HG03571 (cell line): Measurements from ENCODE around the gene RNF214.

Experiments
- ATAC-seq: cut with Tn5 transposase; IDR thresholded peaks from one replicate; pipeline ENCODE4 v1.9.1; 2021; ENCODE audit not compliant: unreplicated experiment

Gene RNF214

DNA sequence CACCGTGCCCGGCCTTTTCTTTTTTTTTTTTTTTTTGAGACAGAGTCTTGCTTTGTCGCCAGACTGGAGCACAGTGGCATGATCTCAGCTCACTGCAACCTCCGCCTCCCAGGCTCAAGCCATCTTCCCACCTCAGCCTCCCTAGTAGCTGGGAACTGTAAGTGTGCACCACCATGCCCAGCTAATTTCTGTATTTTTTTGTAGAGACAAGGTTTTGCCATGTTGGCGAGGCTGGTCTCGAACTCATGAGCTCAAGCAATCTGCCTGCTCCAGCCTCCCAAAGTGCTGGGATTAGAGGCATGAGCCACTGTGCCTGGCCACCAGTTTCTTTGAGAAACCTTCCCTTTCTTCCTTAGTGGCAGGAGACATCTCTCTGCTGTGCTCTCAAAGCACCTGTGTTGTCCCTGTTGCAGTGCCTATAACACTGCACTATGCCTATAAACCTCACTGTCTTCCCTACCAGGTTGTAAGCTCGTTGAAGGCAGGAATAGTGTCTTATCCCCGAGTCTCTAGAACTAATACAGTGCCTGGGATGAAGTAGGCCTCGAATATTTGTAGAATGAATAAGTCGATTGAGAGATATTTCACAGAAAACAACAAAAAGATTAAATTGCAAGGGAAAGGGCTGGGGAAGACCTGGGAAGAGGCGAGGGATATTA, 19.6 kb upstream of the RNF214 start:
- ATAC-seq = no peak

GRCh38 chr11:117214404-117215110, 17.9 kb upstream of the RNF214 start:
- no peak for ATAC-seq

DNA sequence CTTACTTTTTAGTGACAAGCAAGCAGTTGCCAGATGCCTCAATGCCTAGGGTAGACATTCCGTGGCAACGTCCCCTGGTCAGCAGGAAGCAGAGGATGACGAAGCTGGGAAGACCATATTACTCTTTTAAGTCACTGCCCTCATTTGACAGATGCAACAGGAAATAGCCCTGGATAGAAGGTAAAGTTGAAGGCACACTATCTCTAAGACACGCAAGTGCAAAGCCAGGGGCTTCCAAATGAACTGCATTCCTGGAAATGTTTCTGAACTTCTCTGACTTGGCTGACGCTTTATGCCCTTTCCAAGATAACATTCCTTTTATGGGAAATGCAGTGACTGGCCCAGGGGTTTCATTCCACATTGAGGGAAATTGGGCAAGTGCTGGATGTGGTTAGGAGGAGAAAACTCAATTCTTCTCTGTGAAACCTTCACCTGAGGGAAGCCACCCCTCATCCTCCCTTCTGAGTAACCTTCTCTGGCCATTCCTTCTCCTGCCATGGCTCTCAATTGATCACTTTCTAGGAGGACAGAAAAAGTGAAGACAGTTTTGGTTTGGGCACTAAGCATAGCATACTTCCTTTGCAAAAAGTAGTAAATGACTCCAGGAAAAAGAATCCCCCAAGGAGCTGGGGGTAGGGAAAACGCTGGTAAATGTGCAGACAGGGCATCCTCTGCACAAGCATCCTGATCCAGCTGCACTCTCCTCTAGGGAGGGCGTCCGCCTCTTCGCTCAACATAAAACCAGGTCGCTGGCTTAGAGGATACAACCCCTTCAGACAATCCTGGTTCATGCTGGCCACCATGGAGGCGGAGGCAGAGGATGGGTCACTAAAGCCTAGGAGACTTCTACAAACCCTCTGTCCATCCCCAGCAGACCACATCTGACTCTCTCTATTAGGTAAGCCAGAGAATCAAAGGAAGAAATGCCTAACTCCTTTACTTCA, 15.1 kb upstream of the RNF214 start:
- ATAC-seq = no peak

- ATAC-seq = no peak
Observed at GRCh38 chr11:117218133-117218915, 14.1 kb upstream of the RNF214 start.

GRCh38 chr11:117219001-117219400, 13.5 kb upstream of the RNF214 start:
- ATAC-seq = no peak

GRCh38 chr11:117219455-117219854, 13.0 kb upstream of the RNF214 start:
- ATAC-seq = no peak

- no peak for ATAC-seq
Observed at GRCh38 chr11:117219995-117220394, 12.5 kb upstream of the RNF214 start.

DNA sequence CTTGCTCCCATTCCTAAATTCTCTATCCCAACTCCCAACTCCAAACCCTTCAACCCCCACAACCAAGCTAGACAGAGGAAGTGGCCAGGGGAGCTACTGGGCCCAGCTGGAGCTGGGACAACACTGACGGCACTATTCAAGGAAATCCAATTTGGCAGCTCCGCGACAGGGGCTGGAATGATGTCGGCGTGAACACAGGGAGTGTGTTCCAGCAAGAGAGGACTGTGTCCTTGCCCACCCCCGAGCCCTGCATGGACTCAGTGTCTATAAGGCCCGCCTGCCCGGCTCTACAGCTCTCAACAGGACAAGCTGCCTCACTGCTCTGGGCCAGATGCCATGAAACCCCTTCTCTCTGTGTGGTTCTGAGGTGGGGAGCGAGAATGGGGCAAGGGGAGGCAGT, 11.9 kb upstream of the RNF214 start:
- ATAC-seq = no peak

- no peak for ATAC-seq
Observed at GRCh38 chr11:117220999-117221774, 11.3 kb upstream of the RNF214 start.

DNA sequence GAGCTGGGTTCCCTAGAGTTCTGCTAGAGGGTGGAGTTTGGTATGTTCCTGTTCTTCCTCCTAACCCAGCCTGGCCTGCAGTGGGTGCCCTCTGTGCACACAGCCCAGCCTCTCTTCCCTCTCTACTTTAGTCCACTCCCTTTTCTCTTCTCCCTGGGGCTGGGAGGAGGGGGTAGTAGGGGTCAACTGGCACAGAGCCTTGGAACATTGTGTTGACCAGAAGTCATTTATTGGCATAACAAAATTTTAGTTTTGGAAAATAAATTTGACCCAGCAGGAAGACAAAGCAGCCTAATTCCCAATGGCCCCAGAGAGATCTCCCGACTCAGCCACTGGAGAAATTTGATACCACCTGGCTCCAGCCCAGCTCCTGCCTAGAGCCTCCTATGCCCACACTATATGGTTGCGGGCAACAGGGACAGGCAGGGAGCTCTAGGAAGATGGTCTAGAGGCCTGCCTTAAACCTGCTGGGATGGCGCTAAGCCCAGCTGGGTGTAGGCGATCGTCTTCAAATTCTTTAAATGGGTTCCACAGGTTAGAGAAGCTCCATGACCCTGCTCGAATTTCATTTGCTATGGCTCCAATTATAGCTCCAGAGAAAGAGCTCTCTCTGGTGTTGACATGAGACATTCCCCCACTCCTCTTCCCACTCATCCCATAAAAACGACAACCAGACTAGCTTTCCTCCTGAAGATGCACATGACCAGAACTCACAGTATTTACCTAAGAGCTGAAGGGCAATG, 10.5 kb upstream of the RNF214 start:
- no peak for ATAC-seq

GRCh38 chr11:117222991-117223740, 9.3 kb upstream of the RNF214 start:
- ATAC-seq = no peak

- ATAC-seq = no peak
Observed at GRCh38 chr11:117223741-117224689, 8.5 kb upstream of the RNF214 start.

- ATAC-seq = no peak
Observed at GRCh38 chr11:117225553-117226170, 6.8 kb upstream of the RNF214 start.

DNA sequence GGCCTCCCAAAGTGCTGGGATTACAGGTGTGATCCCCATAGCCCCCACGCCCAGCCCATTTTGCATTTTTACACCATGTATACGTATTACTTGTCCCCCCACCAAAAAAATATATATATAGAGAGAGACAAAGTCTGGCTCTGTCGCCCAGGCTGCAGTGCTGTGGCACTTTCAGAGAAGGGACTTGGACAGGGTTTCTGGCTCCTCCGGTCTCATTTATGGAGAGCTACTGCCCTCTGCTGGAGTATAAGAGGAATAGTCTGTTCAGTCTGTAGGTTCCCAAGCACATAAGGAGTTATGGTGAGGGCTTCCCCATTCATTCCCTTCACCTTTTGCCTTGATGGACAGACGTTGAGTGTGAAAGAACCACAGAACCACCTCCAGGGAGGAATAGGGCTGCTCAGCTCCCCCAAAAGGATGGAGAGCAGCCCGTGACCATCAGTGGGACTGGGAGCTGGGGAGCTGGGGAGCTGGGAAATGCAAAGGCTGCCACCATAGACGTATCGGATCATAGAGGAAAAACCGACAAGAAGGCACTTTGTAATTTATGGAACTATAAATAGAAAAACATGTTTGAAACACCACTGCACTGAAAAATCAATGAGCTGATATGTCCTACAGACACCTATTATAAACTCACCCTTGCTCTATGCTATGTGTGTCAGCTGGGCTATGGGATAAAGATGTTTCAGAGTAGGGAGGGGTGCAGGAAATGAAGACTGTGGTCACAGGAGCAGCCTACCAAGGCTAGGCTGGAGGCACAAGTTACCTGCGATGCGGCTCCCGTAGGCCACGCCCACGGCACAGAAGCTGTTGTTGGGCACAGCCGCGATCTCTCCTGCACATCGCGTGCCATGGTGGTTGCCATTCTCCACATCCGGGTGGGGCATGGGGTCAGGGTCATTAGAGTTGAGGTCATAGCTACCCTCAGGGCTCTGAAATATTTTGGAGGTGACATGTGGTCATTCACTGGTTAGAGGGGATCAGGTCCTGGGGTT, 5.8 kb upstream of the RNF214 start:
- peak; percentile 45 for ATAC-seq

DNA sequence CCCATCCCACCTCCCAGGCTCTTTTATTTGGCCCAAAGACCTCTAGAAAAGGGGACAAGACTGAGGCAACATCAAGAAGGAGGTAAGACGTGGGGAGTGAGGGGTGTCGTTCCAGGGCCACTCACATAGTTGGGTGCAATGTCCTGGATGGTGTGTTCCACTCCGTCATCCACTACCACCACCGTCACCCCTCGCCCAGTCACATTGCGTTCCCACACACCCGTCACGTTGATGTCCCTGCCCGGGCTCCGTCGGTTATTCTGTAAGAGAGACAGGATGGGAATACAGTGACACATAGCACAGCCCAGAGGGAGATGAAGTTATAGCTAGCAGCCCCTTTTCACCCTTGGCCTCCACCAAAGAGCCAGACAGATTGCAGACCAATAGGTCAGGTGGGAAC, 4.4 kb upstream of the RNF214 start:
- no peak for ATAC-seq

GRCh38 chr11:117229411-117229810, 3.1 kb upstream of the RNF214 start:
- no peak for ATAC-seq
